Right ventricle myocardium superior (tissue), 1 donor: Measurements from ENCODE around the gene CORIN. TPM values are rescaled to one million over a fixed set of nuclear protein-coding genes. Genes with fewer than 3 reads are reported as not detected.

Source experiments
- ATAC-seq: fragments of 200-7000 bp; cut with Tn5 transposase; one replicate; pipeline ENCODE4 v1.9.1; 2020; ENCODE audit warnings: mild to moderate bottlenecking; ENCODE audit not compliant: poor library complexity
- DNase-seq: peaks from one replicate; pipeline ENCODE4 v3.0.0-alpha.2; 2020
- intact Hi-C: fragments of 100-400 bp; cut with DNase I; formaldehyde crosslinking; loops from one replicate; pipeline ENCODE4 v1.11.2; 2022
- total RNA-seq: library from RNA; stranded (reverse); fragmentation: NEBNext Ultra II Directional; extraction: Animal tissue kit (Norgen Biotek cat#: 25700); gene quantifications from one replicate; pipeline ENCODE4 v1.2.1, GENCODE V29; 2021
- donor health status: DM: no; HTN: yes; CAD: no; lungs with severe emphysema.

Gene CORIN
- total RNA-seq, 1 donor from 2014 or later, result 65.0 TPM

- no peak for ATAC-seq
These were observed 169.6 kb downstream of the CORIN start for GRCh38 chr4:47668256-47668655.

GRCh38 chr4:47667552-47667951, 170.3 kb downstream of the CORIN start:
- ATAC-seq, result no peak

More at GRCh38 chr4:47668256-47668655, 169.6 kb downstream of the CORIN start:
- no peak for DNase-seq
- intact Hi-C loops, result loop anchor here (5.0 kb wide), 1 partner anchor 264 kb away; no protein-coding TSS in a partner anchor

GRCh38 chr4:47664051-47664826, 173.6 kb downstream of the CORIN start:
- intact Hi-C loops, result no loop called here
- ATAC-seq, result peak; percentile 61
- DNase-seq, result no peak

More at GRCh38 chr4:47667552-47667951, 170.3 kb downstream of the CORIN start:
- DNase-seq, result no peak
- intact Hi-C loops, result loop anchor here (5.0 kb wide), 1 partner anchor 265 kb away; no protein-coding TSS in a partner anchor

GRCh38 chr4:47662975-47663374, 174.9 kb downstream of the CORIN start:
- intact Hi-C loops, result no loop called here
- ATAC-seq, result no peak

GRCh38 chr4:47661741-47662140, 176.1 kb downstream of the CORIN start:
- ATAC-seq, result no peak
- intact Hi-C loops, result no loop called here
- no peak for DNase-seq

More at GRCh38 chr4:47662975-47663374, 174.9 kb downstream of the CORIN start:
- DNase-seq, result no peak

- DNase-seq (no peak), ATAC-seq (no peak)
- intact Hi-C loops, result no loop called here
These were observed 178.5 kb downstream of the CORIN start for GRCh38 chr4:47659342-47659741.

- DNase-seq (no peak), ATAC-seq (no peak)
- intact Hi-C loops, result no loop called here
These were observed 182.7 kb downstream of the CORIN start for GRCh38 chr4:47654972-47655693.

GRCh38 chr4:47652092-47652491, 185.8 kb downstream of the CORIN start:
- DNase-seq (no peak), ATAC-seq (no peak)
- intact Hi-C loops, result no loop called here

GRCh38 chr4:47651231-47651630, 186.6 kb downstream of the CORIN start:
- intact Hi-C loops, result no loop called here
- DNase-seq (no peak), ATAC-seq (no peak)

GRCh38 chr4:47650584-47651130, 187.2 kb downstream of the CORIN start:
- no peak for ATAC-seq
- no peak for DNase-seq
- intact Hi-C loops, result no loop called here

- DNase-seq (no peak), ATAC-seq (peak; percentile 77)
- intact Hi-C loops, result no loop called here
These were observed 190.3 kb downstream of the CORIN start for GRCh38 chr4:47647544-47647943.

GRCh38 chr4:47647029-47647428, 190.8 kb downstream of the CORIN start:
- DNase-seq (no peak), ATAC-seq (peak; percentile 56)
- intact Hi-C loops, result no loop called here

- no peak for DNase-seq
- ATAC-seq, result no peak
- intact Hi-C loops, result no loop called here
These were observed 191.5 kb downstream of the CORIN start for GRCh38 chr4:47646372-47646771.

GRCh38 chr4:47643845-47644244, 194.0 kb downstream of the CORIN start:
- no peak for DNase-seq
- intact Hi-C loops, result no loop called here
- no peak for ATAC-seq

- intact Hi-C loops, result no loop called here
- DNase-seq, result no peak
- no peak for ATAC-seq
These were observed 194.7 kb downstream of the CORIN start for GRCh38 chr4:47642985-47643760.

GRCh38 chr4:47642191-47642830, 195.6 kb downstream of the CORIN start:
- no peak for DNase-seq
- no peak for ATAC-seq
- intact Hi-C loops, result no loop called here

- no peak for ATAC-seq
- intact Hi-C loops, result no loop called here
These were observed 196.1 kb downstream of the CORIN start for GRCh38 chr4:47641755-47642154.

GRCh38 chr4:47640911-47641310, 197.0 kb downstream of the CORIN start:
- DNase-seq (no peak), ATAC-seq (no peak)
- intact Hi-C loops, result no loop called here

More at GRCh38 chr4:47641755-47642154, 196.1 kb downstream of the CORIN start:
- DNase-seq, result no peak
